ENCODE measurements around the gene PFKFB3. TPM values are rescaled to one million over a fixed set of nuclear protein-coding genes. Genes with fewer than 3 reads are reported as not detected.

PFKFB3 gene
- total and polyA plus RNA-seq, 2 experiments from 2014 or later: 47.6 TPM

DNA sequence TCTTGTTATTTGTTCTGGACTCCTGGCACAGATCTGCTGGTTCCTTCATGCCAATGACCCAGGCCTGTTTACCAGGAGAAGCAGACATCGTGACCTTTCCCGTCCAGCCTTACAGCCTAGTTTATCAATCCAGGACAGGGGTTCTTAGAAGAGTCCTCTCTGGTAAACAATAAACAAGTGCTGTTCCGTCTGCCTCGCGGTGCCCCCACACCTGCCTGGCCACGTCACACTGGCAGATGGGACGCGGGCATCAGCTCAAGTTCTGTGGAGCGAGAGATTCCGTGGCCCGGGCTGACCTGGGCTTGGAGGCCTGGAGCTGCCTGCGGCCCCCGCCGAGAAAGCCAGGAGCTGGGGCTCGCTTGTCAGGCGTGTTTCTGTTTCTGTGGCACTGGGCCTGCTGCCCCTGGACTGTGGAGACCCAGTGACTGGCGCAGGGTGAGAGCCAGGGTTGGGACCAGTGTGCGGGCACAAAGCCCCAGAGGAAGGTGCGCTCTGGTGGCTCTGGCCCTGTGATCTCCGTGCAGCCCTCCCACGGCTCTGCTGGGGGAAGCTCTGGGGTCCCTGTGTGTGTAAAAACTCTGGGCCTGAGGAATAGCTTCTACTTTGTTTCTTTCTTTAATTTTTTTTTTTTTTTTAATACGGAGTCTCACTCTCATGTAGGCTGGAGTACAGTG, 28.4 kb upstream of the PFKFB3 start:
- Histone ChIP-seq H3K9me3 (ENCODE audit: low read depth) (no peaks in the 10 kb centered on the region), H3K4me1 (ENCODE audit: low read depth) (peaks cover 34% of the 10 kb centered on the region), H3K36me3 (no peaks in the 10 kb centered on the region), H3K27ac (no peak overlapping the region), H3K4me3 (no peak overlapping the region), H3K27me3 (no peaks in the 10 kb centered on the region)
- TF ChIP-seq, protein P1, sequence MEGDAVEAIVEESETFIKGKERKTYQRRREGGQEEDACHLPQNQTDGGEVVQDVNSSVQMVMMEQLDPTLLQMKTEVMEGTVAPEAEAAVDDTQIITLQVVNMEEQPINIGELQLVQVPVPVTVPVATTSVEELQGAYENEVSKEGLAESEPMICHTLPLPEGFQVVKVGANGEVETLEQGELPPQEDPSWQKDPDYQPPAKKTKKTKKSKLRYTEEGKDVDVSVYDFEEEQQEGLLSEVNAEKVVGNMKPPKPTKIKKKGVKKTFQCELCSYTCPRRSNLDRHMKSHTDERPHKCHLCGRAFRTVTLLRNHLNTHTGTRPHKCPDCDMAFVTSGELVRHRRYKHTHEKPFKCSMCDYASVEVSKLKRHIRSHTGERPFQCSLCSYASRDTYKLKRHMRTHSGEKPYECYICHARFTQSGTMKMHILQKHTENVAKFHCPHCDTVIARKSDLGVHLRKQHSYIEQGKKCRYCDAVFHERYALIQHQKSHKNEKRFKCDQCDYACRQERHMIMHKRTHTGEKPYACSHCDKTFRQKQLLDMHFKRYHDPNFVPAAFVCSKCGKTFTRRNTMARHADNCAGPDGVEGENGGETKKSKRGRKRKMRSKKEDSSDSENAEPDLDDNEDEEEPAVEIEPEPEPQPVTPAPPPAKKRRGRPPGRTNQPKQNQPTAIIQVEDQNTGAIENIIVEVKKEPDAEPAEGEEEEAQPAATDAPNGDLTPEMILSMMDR (IDR thresholded peaks at IDR 0.05; ENCODE audit: low read depth, low read length): no peak
- no peak for DNase-seq (ENCODE audit: low read depth in 1 of 2, low spot score in 1 of 2)

- DNase-seq (ENCODE audit: low read depth in 1 of 2, low spot score in 1 of 2): no peak
- TF ChIP-seq, protein P1 (IDR thresholded peaks at IDR 0.05; ENCODE audit: low read depth, low read length): no peak
- H3K36me3 ChIP-seq: no peaks in the 10 kb centered on the region
- H3K4me1 ChIP-seq (ENCODE audit: low read depth): peaks cover 26% of the 10 kb centered on the region
- no peaks in the 10 kb centered on the region for H3K9me3 ChIP-seq (ENCODE audit: low read depth)
- H3K27ac ChIP-seq: no peak overlapping the region
- H3K4me3 ChIP-seq: no peak overlapping the region
- H3K27me3 ChIP-seq: no peaks in the 10 kb centered on the region
Observed at GRCh38 chr10:6175329-6176055, 27.2 kb upstream of the PFKFB3 start.

GRCh38 chr10:6176691-6177231, 26.0 kb upstream of the PFKFB3 start:
- no peak for DNase-seq (ENCODE audit: low read depth in 1 of 2, low spot score in 1 of 2)
- TF ChIP-seq, protein P1 (IDR thresholded peaks at IDR 0.05; ENCODE audit: low read depth, low read length): no peak

DNA sequence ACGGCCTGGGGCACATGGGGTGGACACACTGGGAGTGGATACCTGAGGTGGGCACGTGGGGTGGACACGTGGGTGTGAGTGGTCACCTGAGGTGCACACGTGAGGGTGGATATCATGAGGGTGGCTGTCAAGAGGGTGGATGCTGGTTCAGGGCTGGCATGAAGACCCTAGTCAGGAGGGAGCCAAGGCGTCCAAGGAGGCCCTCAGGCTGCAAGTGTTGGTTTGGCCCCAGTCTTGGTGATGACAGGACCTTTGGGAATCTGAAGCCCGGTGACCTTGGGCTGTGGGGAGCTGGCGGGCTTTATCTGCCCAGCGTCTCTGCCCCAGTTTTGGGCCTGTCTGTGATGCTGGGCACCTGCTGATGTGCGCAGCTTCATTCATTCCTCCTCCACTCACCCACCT, 24.9 kb upstream of the PFKFB3 start:
- no peaks in the 10 kb centered on the region for H3K9me3 ChIP-seq (ENCODE audit: low read depth)
- no peaks in the 10 kb centered on the region for H3K27me3 ChIP-seq
- DNase-seq (ENCODE audit: low read depth in 1 of 2, low spot score in 1 of 2): no peak
- peak overlapping the region; percentile 72 for H3K27ac ChIP-seq
- no peaks in the 10 kb centered on the region for H3K36me3 ChIP-seq
- H3K4me3 ChIP-seq: no peak overlapping the region
- peaks cover 31% of the 10 kb centered on the region for H3K4me1 ChIP-seq (ENCODE audit: low read depth)
- TF ChIP-seq, protein P1 (IDR thresholded peaks at IDR 0.05; ENCODE audit: low read depth, low read length): no peak

More at GRCh38 chr10:6176691-6177231, 26.0 kb upstream of the PFKFB3 start:
- Histone ChIP-seq H3K4me1 (ENCODE audit: low read depth) (peaks cover 23% of the 10 kb centered on the region), H3K9me3 (ENCODE audit: low read depth) (no peaks in the 10 kb centered on the region), H3K4me3 (no peak overlapping the region), H3K36me3 (no peaks in the 10 kb centered on the region), H3K27me3 (no peaks in the 10 kb centered on the region), H3K27ac (peak overlapping the region; percentile 79)

DNA sequence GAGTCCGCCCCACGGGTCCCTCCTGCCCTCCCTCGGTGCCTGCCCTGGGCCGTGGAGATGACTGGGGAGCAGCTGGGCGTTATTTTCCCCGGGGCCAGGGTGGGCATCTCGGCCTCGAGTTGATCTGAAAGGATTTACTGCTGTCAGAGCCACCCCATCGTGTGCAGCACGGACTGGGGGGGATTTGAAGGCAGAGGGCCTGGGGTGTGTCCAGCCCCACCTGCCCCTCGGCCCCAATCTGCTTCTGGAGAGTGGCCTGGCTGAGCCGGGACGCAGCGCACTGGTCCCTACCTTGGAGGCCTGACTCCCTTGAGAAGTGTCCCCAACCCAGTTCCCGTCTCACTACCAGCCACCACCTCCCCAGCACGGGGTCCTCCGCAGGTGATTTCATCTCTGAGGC, 24.2 kb upstream of the PFKFB3 start:
- H3K27ac ChIP-seq: peak overlapping the region; percentile 72
- DNase-seq (ENCODE audit: low read depth in 1 of 2, low spot score in 1 of 2): no peak
- no peaks in the 10 kb centered on the region for H3K36me3 ChIP-seq
- H3K27me3 ChIP-seq: no peaks in the 10 kb centered on the region
- no peak overlapping the region for H3K4me3 ChIP-seq
- peaks cover 31% of the 10 kb centered on the region for H3K4me1 ChIP-seq (ENCODE audit: low read depth)
- TF ChIP-seq, protein P1 (IDR thresholded peaks at IDR 0.05; ENCODE audit: low read depth, low read length): no peak
- H3K9me3 ChIP-seq (ENCODE audit: low read depth): no peaks in the 10 kb centered on the region
